ENCODE results near the gene KRT78.

KRT78 gene

DNA sequence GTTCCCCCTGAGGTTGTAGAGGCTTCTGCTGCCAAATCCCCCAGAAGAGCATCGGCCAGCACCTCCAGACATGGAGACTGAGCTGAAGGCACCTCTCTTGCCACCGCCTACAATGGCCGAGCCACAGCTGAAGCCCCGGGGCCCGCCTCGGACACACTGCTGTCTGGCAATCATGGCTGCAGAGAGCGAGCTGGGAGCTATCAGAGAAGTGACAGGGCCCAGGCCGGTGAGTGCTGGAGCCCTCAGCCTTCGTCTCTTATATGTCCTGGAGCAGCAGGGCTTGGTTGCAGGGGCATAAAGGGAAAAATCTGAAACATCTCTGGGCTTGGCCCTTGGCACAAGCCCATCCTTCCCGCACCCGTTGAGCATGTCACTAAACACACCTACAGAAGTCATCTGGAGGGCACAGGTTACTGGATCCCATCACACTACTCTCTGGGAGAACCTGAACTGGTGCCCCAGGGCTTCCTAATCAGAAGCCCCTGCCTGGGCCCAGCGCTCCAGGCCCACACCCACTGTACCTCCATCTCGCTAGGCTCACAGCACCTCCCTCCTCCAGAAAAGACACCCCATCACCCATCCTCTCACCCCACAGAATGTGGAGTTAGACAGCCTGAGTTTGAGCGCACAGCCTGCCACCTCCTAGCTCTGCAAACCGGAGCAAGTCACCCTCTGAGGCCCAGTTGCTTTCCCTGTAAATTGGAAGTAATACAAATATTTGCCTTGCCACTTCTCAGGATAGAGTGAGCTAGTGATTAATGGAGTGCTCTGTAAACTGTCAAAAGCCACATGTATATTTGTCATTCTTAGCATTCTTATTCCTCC is 34.7 kb downstream of the KRT78 start, which contains the start of gene KRT4:
Gene KRT4 (minus strand): TSS at position 232 of the 825 bp plus-strand sequence. CDS start 58 bp downstream, at position 174.
- DNase-seq (ENCODE audit: low read depth in 2 of 2), result no peak

DNA sequence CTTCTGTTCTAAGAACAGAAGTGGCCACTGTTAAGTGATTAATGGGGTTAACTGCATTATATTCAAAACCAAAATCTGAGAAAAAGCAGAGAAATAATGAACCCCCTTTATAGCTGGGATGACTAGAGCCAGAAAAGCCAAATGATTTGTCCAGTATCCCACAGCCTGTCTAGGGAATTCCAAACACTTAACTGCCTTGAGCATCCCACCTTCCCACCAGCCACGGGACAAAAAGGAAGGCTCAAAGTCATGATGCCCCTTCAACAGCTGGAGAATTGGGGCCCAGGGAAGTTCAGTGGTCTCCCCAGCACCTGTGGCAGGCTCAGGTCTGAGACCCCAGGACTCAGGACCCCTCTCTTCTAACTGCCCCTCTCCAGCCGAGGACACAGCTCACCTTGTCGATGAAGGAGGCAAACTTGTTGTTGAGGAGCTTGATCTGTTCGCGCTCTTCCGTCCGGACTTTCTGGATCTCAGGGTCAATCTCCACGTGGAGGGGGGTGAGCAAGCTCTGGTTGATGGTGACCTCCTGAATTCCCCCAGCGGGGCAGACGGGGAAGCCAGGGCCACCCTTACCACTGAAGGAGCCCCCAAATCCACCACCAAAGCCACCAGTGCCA is 35.5 kb downstream of the KRT78 start:
- DNase-seq (ENCODE audit: low read depth in 2 of 2), result no peak

DNA sequence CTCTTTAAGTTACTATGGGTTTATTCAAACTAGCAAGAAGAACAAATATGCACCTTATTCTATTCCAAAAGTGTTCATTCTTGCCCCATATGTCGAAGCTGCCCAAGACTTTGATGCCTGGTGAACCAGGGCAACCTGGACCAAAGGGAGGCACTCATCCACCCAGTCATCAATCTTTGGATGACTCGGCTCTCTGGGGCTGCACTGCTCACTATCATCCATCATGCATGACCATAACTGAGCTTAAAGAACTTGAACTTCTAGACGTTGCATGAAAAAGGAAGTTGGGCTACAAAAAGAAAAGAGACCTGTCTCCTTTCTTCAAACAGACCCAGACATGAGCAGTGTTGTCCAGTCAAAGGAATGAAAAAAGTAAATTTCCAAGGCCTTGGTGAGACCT is 36.0 kb downstream of the KRT78 start:
- DNase-seq (ENCODE audit: low read depth in 2 of 2), result no peak

DNA sequence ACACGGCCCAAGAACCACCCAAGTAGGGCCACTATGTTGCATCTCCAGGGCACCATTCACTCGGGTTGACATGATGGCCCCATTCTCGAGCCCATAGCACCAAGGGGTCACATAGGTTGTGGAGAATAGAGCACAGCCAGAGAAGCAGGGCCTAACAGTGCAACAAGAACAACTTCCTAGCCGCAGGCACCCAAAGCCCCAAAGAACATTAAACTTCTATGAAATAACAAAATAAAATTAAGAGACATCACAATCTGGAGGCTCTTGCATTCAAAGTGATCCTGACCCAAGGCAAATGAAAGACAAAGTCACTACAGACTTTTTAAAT is 36.8 kb downstream of the KRT78 start:
- DNase-seq (ENCODE audit: low read depth in 2 of 2), result no peak

DNA sequence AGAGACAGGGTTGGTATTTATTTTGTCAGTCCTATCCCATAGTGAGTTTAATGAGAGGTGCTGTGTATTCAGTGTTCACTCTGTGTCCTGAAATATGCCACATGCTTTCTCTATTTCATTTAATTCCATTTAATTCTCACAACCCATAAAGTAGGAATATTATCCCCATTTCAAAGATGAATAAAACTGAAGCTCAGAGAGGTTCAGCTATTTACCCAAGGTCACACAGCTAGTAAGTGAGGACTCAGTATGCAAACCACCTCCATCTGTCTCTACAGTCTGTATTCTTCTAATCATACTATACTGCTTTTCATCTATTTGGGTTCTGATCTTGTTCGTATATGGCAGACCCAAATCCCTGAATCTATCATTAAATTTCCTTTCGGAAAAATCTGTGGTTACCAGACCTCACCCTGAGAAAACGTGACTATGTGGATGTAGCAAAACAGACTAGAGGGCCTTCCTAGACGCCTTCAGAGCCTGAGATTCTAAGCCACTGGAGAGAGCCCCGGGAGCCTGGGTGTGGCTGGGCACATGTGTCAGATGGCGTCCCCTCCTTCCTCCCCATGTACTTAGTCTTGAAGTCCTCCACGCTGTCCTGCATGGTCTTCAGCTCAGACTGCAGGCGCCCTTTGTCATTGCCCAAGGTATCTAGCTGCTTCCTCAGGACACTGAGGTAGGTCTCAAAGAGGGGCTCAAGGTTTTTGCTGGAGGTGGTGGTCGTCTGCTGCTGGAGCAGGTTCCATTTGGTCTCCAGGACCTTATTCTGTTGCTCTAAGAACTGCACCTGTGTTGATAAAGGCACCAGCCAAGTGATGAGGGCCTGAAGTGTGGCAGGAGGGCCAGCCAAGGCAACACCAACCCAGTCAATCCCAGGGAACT is 37.4 kb downstream of the KRT78 start:
- no peak for DNase-seq (ENCODE audit: low read depth in 2 of 2)

DNA sequence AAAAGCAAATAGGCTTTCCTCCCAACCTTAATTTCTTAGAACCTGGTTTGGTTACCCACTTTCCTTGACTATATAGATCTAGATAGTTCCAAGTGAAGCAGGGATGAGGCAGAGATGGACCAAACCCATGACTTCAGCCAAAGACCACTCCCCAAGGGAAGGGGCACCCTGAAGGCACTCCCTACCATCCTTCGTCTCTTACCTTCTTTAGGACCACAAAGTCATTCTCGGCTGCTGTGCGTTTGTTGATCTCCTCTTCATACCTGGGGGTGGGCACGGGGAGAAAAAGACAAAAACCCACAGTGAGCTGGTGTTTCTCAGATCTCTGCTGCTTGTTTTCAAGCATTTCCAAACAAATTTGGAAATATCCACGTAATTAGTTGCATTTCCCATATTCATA is 38.2 kb downstream of the KRT78 start:
- no peak for DNase-seq (ENCODE audit: low read depth in 2 of 2)

DNA sequence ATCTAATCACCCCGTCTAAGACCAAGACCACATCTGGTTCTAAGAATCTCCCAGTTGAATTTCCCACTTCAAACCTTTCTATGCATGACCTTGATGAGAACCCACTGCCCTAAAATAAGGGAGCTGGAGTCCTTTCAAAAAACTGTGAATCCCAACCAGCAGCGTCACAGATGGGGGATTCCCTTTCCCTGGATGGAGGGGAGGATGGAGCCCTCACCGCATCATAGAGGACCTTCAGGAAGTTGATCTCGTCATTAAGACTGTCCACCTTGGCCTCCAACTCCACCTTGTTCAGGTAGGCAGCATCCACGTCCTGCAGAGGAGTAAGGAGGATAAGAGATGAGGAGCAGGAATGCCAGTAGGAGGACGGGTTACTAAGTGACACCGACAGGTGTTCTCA is 39.6 kb downstream of the KRT78 start:
- DNase-seq (ENCODE audit: low read depth in 2 of 2), result no peak

DNA sequence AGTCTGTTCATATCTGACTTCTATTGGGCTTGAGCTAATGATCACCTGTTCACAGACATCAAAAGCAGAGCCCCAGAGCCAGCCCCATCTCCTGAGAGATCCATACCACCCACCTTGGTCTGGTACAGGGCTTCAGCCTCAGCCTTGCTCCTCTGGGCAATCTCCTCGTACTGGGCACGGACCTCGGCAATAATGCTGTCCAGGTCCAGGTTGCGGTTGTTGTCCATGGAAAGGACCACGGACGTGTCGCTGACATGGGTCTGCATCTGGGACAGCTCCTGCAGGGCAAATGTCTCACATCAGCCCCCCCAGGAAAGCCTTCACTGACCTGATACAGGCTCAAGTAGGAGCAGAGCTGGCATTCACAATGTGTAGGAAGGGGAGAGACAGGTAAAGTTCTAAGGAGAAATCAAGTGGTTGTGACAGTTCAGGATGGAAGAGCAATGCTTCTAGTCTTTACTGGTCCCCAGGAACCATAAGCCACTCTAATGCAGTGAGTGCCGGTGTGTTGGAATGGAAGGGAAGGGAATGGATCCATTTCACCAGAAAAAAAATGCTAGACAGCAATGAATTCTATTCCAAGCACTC is 40.1 kb downstream of the KRT78 start:
- no peak for DNase-seq (ENCODE audit: low read depth in 2 of 2)

DNA sequence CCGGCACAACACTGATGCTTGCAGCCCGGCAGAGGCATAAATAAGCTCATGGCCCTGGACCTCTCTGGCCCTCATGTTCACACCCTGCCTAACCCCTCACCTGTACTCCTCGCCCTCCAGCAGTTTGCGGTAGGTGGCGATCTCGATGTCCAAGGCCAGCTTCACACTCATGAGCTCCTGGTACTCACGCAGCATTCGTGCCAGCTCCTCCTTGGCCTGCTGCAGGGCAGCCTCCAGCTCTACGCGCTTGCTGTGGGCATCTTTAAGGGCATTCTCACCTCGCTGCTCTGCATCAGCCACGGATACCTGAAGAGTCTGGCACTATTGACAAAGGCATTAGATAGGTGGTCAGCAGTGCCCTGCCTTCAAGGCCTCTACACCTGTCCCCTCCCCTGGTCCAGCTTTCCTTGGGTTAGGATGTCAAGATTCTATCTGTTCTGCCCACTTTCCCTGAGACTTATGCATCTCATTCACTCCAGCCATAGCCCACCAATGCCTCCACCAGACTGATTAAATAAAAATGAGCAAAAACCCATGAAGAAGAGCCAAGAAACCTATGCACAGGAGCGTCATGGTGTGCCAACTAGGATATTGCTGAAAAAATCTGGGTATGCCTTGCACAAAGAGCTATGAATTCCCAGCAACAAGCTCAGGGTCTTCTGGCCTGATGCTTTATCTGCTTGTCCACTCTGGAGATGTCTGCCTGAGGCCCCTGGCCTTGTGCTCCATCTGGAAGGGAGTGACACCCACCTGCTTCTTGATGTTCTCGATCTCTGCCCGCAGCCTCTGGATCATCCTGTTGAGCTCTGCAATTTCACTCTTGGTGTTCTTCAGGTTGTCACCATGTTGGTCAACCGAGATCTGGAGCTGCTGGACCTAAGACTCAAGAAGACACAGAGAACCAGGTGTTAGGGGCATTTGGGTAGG is 41.0 kb downstream of the KRT78 start:
- no peak for DNase-seq (ENCODE audit: low read depth in 2 of 2)

DNA sequence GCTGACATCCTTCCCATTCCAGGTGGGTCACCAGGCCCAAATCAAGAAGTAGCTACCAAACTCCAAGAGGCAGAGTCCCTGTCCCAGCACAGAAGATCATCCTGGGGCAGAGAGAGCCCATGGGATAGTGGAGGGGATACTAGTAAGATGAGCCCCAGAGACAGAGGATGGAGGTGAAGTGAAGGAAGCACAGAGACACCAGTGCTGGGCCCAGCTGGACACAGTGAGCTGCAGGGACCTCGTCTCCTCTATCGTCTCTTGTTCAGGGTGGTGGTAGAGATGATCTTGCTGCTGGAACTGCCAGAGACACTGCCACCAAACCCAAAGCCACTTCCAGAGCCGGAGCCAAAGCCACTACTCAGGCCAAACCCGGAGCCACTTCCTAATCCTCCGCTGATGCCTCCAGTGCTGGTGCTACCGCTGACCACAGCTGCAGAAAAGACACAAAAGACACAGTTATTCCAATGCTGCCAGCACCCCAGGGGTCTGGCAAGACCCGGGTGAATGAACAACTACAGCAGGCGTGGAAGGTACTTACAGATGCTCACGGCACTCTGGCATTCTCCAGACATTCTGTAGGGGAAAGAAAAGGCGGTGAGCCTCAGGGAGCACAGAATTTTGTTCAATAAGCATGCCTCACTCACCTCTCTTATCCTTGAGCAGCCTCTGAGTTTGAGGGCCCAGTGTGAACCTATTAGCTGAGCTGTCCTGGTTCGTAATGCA is 41.8 kb downstream of the KRT78 start:
- no peak for DNase-seq (ENCODE audit: low read depth in 2 of 2)

DNA sequence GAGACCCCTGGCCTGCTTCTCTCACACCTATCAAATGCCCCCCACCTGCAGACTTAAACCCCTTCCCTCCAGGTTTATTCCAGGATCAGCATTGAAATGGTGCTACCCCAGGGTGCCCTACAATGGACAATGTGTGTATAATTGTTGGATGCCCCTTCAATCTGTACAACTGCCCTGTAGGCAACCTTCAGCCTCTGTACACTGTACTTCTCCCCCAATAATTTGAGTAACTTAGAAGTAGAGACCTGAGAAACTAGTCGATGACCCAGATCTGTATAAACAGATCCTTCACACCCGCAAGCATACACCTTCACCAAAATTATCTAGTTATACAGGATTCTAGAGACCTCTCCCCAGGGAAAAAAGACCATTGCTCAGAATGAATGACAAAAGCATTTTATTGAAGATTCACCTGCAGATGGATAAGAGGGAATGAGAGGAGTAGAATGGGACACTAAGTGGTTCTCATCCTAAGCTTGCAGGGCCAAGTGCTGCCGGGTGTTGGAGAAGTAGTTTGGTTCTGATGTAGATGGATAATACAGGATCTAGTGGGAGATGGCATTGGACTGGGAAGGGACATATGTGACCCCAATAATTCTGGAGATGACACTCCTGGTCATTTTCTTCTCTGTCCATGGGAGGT is 42.5 kb downstream of the KRT78 start:
- DNase-seq (ENCODE audit: low read depth in 2 of 2), result no peak

DNA sequence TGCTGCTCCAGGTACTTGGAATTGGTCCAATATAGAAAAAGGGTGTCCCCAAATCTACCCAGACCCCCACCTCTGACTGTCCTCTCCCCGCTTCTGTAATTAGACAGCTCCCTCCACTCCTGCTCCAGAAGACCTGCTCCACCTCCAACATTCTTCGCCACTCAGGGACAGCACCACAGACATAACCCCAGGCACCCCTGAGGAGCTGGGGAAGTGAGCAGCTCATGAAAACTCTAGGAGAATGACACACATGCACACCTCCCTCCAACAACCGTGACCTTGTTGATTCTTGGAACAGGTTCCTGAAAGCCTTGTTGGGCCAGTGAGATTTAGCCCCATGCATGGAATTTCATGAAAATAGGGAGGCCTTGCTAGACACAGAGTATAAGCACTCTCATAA is 43.1 kb downstream of the KRT78 start:
- no peak for DNase-seq (ENCODE audit: low read depth in 2 of 2)

DNA sequence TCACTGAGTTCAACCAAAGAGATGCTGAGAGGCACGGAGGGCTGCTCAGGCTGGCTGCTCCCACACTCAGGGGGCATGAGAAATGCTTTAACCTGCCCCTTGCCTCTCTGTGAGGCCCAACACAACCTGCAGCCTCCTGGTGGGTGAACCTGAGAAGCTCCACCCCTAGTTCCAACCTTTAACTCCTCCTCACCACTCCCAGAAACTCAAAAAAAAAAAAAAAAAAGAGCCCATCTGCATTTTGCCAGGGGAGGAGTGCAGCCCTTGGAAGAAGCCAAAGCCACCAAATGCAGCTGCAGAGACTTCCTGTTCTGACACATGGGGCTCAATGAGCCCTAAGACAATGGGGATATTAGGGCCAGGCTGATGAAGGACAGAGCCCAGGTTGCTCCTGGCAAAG is 43.8 kb downstream of the KRT78 start:
- no peak for DNase-seq (ENCODE audit: low read depth in 2 of 2)

DNA sequence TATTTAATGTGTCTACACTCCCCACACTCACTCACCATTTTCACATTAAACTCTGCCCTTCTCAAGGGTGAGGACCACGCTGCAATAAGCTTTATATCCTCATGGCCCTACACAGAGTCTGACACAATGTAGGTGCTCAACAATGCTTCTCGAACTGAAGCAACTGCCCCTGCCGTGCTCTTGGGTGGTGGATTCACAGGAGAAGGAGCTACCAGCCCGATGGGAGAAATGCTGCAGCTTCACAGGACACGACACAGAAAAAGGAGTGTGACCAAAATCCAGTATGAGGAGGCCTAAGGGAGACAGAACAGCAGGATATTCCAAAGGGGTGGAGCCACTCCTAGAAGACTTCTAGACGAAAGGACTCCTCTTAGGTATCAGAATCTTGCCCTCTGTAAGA is 46.4 kb downstream of the KRT78 start:
- DNase-seq (ENCODE audit: low read depth in 2 of 2), result no peak

DNA sequence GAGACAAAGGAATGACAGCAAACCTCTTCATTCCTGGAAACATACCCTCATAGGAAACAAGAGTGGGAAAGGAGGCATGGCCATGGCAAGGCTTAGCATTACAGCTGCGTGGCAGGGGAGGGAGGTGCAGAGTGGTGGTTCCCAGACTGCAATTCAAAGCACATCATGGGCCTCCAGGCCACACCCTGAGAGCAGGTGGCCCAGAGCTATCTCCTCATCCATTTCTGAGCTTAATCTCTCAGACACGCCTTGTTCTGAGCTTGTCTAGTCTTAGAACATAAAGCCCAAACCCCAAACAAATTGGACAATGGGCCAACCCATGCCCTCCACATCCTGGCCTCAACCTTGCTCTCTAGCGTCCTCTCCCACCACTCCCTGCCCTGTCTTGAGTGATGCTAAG is 47.0 kb downstream of the KRT78 start:
- no peak for DNase-seq (ENCODE audit: low read depth in 2 of 2)

DNA sequence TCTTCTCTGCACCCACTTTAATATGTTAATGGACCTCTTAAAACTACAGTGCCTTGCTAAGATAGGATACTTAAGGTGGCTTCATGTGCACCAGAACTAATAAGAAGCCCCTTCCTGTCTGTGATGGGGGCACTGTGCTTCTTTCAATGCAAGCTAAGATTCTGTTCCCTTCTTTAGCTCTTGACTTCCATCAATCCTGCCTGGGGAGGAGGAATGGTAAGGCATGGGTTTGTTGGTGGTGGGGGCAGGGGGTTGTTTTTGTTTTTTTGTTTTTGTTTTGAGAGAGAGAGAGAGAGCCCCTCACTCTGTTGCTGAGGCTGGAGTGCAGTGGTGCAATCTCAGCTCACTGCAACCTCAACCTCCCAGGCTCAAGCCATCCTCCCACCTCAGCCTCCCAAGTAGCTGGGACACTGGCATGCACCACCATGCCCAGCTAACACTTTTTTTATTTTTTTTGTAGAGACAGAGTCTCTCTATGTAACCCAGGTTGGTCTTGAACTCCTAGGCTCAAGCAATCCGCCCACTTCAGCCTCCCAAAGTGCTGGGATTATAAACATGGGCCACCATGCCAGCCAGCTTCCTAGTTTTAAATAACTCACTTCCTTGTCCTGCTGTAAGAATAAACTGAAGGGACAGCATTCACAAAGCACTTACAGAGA is 48.4 kb downstream of the KRT78 start:
- DNase-seq (ENCODE audit: low read depth in 2 of 2), result no peak

DNA sequence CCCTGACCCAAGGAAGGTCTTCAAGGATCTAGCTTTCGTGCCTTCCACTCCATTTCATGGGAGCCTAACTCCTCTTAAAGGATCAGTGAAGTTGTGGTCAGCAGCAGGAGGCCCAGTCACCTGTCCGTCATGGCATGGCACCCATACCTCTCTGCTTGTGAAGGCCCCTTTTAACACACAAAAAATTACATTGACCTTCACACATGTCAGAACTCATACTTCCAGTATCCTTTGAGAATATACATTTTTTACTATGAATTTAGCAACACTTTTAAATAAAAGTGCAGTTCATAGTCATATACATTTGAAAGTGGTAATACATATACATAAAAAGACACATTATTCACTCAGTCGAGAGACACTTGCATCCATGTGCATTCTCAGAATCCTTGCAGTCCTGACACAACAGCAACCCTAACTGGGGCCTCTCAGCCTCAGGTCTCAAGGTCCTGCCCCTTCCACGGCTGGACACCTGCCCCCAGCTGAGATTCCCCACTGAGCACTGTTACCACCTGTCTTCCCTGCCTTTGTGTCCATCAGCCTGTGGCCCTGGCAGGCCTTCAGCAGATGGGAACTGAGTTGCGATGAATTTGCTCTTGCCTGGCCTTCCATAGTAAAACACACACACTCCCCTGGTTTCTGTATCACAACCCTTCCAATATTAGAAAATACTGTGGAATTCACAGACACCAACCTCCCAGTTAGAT is 49.1 kb downstream of the KRT78 start:
- no peak for DNase-seq (ENCODE audit: low read depth in 2 of 2)

DNA sequence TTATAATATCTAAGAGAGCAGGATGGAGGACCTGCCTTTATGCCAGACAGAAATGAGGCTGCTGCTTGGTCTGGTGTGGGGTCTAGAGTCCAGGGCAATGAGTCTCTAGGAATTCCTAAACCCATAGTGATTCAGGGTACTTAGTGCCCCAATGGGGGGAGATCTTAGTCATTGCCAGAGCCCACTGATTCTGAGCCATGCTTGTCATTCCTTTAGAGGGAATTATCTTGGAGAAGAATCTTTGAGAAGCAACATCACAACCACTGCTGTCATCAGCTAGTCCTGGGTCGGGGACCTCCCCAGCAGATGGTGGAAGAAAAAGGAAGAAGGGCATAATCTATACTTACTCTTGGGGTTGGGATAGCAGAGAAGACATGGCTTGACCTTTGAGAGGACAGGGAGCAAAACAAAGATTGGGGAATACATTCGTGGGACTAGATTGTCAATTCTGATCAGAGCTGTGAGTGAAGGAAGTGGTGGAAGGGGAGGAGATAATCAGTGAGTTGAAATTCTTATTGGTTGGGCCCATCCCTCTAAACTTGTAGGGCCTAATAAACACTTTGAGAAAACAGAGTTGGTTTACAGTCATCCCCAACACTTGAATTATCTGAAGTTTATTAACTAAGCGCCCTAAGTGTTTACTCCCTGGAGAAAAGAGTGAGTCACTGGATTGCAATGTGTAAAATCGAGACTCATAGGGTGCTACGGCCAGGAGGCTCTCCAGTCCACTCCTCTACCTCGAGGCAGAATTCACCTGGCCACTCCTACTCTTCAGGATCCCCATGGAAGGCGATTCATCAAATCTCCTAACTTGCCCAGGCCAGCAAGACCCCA is 49.9 kb downstream of the KRT78 start:
- no peak for DNase-seq (ENCODE audit: low read depth in 2 of 2)
